ENCODE measurements around the gene LIN9.
"Not testable (repeated sequence)": the region's sequence is repeated elsewhere in the genome, so short reads cannot be mapped to it uniquely, and the experiment has no call there.

The LIN9 gene

DNA sequence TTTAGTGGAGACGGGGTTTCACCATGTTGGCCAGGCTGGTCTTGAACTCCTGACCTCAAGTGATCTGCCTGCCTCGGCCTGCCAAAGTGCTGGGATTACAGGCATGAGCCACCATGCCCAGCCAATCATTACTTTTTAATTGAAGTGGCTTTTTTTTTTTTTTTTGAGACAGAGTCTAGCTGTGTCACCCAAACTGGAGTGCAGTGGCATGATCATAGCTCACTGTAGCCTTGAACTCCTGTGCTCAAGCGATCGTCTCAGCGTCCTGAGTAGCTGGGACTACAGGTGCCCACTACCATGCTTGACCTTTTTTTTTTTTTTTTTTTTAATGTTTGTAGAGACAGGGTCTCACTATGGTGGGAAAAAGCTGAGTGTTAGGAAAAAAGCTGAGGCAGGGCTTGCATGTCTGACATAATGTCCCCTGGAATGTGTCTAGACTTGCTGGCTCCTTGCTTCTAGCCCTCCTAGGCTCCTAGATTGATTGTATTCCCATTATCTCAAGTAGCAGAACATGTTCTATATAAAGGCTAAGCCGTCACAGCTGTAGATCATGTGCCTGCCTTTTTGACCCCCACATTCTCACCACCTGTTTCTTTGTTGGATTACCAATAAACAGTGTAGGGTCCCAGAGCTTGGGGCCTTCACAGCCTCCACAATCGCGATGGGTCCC is 36.6 kb downstream of the LIN9 start:
- not testable (repeated sequence) for DNase-seq

DNA sequence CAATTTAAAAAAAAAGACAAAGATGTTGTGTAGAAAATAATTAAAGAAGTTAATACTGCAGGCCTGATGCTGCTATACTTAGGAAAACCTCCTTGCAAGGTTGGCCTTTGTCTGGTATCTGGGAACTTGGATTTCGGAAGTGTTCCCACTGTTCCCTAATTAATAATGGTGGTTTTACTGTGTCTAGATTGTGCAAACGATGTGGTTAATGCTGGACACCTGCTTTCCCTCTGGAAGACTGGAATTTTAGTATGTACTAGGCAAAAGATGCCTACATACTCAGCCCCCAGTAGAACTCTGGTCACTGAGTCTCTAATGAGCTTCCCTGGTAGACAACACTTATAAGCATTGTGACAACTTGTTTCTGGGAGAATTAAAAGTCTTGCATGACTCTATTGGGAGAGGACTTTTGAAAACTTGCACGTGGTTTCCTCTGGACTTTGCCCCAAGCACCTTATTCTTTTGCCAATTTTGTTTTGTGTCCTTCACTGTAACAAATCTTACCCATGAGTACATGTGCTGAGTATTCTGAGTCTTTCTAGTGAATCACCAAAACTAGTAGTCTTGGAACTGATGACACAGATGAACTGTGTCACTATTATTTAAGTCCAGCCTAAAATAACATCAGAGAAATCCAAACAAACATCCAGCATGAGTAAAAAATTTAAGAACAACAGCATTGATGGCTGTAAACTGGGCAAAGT is 40.4 kb downstream of the LIN9 start:
- no peak for DNase-seq

DNA sequence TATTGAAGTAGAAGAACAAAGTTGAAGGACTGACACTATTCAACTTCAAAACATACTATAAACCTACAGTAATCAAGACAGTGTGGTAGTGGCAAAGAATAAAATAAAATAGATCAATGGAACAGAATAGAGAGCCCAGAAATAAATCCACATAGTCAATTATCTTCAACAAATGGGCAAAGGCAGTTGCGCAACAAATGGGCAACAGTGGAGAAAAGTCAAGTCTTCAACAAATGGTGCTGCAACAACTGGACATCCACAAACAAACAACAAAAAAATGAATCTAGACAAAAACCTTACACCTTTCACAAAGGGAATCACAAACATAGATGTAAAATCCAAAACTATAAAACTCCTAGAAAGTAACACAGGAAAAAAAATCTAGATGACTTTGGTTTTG is 47.1 kb downstream of the LIN9 start:
- no peak for DNase-seq

DNA sequence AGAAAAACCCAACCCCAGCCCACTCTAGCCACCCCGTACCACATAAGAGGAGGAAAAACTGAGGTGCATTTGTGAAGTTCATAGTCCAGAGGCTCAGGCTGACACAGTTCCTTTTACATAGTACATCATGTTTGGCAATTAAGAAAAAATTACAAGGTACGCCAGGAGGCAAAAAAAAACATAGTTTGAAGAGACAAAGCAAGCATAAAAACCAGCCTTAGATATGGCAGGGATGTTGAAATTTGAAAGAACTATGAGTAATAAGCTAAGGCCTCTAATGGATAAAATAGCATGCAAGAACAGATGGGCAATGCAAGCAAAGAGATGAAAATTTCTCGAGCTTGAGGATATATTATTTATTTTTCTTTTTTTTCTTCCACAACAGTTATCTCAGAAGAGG is 53.6 kb downstream of the LIN9 start:
- DNase-seq, result no peak

DNA sequence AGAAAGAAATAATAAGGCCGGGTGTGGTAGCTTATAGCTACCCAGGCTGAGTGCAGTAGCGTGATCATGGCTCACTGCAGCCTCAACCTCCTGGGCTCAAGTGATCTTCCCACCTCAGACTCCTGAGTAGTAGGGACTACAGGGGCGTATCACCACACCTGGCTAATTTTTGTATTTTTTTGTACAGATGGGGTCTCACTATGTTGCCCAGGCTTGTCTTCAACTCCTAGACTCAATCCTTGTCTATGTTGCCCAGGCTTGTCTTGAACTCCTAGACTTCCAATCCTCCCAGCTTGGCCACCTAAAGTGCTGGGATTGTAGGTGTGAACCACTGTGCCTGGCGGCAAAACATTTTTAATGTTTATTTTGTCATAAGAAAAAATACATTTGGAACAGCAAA is 55.0 kb downstream of the LIN9 start:
- no peak for DNase-seq

DNA sequence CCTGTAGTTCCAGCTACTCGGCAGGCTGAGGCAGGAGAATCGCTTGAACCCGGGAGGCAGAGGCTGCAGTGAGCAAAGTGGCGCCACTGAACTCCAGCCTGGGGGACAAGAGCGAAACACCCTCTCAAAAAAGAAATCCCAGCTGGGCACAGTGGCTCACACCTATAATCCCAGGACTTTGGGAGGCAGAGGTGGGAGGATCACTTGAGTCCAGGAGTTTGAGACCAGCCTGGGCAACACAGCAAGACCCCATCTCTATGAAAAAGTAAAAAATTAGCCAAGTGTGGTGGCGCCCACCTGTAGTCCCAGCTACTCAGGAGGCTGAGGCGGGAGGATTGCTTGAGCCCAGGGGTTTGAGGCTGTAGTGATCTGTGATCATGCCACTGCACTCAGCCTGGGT is 56.1 kb downstream of the LIN9 start:
- not testable (repeated sequence) for DNase-seq

DNA sequence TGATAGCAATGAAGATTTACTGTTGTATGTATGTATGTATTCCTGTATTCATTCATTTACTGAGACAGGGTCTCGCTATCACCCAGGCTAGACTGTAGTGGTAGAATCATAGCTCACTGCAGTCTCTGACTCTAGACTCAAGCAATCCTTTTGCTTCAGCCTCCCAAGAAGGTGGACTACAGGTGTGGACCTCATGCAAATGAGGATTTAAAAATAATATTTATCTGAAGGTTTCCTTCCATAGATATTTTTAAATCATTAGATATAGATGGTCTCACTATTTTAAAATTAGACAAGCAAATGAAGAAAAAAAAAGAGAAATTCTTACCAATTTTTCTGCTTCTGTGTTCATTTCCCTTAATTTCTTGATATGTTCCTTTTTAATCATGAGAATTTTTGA is 58.5 kb downstream of the LIN9 start:
- no peak for DNase-seq

DNA sequence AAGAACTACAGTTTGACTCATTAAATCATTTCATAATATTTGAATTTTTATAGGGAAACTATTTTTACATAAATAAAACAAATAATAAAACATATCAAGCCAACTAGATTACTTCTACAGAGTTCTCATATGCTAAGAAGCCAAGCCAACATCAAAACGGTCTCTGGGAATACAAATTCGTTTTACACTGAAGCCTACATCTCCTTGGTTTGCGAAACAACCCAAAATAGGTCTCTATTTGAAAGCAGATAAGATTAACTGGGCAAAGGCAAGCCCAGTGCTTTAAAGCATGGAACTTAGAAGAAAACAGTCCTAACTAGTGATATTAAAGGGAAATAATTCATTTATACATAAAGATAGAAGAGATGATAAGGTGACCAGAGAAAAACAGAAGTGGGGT is 60.2 kb downstream of the LIN9 start:
- no peak for DNase-seq

DNA sequence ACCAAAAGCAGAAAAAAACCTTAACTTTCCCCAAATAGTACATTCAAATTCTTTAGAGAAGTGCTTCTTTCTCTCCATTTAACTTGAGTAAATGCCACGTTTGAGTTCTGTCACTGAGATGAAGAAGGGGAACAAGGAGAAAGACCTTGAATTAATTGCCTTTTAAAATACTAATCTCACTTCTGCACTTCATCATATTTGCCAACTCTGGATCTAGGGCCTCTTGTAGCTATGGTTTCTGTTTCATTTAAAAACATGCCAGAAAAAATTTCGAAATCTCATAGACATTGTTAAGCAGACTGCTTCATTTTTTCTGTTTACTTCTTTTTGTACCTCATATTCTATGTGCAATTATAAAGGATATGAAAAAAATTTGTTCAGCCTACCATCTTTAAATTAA is 60.9 kb downstream of the LIN9 start:
- DNase-seq, result no peak

DNA sequence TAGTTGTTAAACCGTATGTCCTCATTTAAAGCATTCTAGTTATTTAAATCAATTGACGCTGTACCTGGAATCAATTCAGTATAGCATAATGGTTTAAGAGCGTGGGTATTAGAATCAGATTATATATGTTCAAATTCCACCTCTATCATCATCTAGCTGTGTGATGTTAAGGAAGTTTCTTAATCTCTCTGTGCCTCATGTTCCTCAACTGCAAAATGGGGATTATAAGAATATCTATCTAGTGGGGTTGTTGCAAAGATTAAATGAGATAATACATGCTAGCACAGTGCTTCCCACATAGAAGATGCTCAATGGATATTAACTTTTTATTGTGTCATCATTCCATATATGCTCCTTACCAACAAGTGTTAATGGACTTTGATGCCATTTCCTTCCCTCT is 69.5 kb downstream of the LIN9 start:
- no peak for DNase-seq

DNA sequence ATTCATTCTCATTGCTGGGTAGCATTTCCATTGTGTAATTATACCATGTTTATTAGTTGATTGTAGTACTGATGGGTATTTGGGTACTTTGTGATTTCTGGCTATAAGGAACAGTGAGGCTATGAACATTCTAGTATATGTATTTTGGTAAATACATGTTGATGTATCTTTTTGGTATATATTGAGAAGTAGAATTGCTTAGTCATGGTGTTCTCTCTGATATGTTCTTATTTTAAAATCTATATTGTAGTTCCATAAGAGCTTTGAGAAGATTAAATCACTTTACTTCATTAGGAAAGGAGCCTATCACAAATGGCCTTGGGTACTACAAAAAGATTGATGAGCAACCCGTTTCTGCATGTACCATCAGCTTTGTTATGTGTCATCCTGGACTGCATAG is 72.1 kb downstream of the LIN9 start:
- DNase-seq, result no peak

DNA sequence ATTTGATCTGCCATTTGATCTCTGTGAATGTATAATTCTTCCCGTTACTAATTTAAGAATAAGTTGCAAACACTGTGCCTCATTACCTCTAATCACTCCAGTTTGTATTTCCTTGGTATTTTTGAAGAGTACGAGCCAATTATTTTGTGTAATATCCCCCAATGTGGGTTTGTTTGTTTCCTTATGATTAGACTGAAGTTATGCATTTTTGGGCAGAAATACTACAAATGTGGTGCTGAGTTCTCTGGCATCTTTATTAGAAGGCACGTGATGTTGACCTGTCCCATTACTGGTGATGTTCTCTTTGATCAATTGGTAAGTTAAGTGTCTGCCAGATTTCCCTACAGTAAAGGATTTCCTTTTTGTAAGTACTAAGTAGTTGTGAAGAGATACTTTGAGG is 75.2 kb downstream of the LIN9 start:
- no peak for DNase-seq

DNA sequence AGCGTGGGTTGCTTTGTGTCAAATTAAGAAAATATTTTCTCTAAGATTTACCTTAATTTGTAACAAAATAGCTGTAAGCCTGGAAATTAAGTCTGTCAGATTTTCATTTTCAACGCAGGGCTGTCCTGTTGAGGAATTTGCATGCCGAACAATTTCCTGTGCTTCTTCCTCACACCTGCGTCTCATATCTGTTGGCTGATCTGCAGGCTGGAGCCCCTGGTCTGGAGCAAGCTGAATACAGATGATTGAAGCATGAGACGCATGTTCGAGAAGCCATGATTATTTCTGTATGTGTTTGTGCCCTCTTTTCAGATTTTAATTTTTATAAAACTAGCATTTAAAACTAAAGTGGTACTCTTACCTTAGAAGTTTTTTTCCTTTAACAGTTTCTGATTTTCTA is 75.7 kb downstream of the LIN9 start:
- no peak for DNase-seq

DNA sequence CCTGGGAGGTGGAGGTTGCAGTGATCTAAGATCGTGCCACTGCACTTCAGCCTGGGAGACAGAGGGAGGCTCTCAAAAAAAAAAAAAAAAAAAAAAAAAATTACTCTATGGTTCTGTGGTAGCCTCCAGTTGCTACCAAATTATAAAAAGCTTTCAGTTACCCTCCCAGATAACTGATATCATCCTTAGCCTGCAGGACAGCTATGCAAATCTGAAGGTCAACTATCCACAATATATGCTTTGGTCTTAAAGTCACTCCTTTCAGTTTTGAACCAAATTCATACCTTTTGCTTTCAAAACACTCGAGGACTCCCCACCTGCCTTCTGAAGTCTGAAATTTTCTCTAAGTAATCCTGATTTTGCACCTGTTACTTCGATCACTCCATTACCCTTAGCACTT is 82.4 kb downstream of the LIN9 start:
- no peak for DNase-seq

DNA sequence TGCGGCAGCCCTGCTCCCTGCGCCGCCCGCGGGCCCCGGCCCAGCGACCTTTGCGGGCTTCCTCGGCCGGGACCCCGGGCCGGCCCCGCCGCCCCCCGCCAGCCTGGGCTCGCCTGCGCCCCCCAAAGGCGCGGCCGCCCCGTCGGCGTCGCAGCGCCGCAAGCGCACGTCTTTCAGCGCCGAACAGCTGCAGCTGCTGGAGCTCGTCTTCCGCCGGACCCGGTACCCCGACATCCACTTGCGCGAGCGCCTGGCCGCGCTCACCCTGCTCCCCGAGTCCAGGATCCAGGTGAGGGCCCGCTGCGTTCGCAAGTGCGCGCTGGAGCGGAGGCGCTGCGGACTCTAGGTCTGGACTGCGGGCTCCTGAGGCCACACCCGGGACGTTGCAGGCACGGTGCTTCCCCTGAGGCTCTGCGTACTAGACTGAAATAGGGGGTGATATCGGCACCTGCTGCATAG is 85.1 kb downstream of the LIN9 start:
- peak in 1 of 2 experiments; percentile 24 for DNase-seq

DNA sequence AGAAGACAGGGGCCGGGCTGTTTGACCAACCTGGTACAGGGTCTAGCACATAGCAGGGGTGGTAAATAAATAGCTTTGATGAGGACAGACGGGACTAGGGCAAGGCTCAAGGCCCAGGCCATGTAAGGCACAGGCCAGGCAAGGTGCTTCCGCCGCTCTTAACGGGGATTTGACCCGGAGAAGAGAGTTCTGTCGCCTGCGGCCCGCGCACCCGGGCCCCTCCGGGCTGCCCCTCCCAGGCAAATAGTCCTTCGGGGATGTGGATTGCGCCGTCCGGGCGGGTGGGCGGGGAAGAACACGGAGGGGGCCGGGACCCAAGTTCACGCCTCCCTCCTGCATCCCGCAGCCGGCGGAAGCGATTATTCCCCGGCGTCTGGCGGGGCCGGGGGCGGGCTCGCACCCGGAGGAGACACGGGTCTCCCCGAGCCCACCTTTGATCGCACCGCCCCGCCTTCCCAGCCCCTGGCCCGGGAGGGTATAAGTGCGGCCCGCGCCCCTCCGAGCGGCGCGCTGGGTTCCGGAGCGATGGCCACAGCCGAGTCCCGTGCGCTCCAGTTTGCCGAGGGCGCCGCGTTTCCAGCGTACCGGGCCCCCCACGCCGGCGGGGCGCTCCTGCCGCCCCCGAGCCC is 85.7 kb downstream of the LIN9 start, which contains the start of gene MIXL1:
Gene MIXL1, plus strand, starts transcription at position 508 of the 629 bp plus-strand sequence. Its CDS starts 18 bp downstream, at position 526.
- DNase-seq, result no peak

DNA sequence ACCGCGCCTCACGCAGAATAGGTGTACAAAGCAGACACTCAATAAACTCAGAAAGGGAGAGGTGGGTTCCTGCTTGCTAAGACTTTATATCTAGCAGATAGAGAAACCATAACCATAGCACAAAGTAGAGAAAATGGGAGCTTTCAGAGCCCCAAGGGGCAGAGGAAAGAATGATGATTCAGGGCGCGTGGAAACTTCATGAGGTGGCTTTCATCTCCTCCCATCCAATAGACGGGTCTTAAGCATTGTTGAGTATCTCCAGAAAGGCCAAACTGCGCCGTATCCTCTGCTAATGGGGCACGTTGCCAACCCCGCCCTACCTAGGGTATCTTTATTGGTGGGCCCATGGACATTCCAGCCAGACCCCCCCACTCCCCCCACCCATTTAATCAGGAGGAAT is 86.3 kb downstream of the LIN9 start:
- DNase-seq, result no peak

DNA sequence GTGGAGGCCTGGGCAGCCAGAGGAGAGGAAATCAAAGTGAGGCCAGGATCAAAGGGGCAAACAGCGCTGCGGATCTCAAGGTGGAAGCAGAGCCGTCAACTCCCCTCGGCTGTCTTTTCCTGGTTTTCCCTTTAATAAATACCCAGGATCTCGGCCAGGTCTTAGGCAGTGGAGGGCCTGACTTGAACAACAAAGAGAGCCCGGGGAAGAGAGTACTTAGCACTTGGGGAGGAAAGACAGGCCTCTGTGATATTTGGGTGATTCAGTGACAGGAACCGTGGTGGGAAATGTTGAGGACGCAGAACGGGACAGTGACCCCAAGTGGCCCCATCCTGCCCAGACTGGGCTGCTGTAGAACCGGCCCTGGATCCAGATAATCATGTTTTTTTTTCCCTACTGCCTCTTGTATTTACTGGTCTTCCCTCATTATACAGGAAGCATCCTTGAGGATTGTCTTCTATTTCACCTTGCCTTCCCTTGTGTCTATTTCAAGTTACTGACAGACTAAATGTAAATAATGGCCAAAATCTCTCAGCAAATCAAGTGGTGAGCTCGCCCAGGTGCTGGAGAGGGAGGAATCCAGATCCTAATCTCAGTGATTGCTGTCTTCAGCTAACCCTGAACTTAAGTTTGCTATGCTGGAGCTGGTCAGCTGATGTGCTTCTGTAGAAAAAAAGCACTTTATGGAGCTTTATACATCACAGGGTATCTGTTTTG is 88.3 kb downstream of the LIN9 start:
- DNase-seq, result no peak

DNA sequence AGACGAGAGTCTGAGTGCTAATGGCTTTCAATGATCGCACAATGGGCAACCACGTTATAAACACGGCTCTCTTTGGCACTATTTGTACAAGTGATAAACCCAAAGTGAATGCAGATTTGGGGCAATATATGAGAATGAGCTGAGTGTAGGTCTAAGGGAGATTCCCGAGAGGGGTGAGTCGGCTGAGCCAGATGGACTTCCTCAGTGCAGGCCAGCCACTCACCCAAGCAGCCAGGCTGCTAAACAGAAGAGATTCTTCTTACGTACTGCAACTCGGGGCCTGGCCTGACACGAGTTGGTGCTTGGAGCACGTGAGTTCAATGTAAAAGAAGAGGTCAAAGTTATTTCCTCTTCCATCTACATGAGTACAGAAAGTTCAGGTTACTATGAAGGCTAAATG is 91.7 kb downstream of the LIN9 start:
- DNase-seq, result no peak

DNA sequence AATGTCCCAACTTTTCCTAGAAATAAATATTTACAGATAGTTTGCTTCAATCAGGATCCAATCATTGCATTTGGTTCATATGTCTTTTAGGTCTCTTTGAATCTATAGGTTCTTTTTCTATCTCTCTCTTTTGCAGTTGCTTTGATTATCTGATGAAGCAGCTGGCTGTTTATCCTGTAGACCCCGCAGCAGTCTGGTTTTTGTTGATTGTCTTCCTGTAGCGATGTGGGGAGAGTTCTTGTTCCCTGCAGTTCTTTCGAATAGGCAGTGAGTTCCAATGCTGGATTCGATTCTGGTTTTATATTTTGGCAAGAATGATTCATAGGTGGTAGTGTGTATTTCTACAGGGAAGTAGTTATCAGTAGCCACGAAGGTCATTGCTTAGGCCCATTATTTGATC is 92.9 kb downstream of the LIN9 start:
- no peak for DNase-seq

DNA sequence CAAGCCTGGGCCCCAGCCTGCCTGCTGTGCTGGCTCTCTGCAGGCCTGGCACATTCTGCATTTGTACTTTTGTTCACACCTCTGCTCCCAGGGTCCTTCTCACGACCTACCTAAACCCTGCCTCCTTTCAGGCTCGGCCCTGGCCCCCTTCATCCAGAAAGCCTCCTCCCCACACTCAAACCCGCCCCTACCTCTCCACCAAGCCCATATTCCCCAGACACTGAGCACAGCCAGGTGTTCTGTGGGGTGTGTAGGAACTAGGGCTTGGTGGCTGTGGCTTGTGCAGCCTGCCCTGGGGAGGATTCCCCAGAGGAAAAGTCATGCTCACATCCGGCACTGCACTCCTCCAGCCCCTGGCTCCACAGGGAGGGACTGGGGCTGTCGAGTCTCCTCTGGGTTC is 93.7 kb downstream of the LIN9 start:
- DNase-seq, result no peak

DNA sequence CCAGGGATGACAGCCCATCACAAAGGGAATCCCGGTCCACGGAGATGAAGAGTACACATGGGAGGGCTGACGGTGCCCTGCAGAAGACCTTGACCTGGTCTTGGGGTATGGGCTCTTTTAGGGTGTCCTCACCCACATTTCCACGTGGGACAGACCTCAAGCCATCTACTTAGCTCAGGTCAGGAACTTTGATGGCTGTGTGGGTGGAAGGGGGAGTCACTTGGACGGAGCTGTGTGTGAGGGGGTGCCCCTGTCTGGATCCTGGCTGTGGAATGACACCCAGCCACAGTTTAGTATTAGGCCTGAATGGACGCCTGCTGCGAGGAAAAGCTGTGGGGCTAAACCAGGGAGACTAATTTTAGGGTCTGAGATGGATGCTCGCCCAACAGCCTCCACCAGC is 96.4 kb downstream of the LIN9 start:
- DNase-seq, result no peak

DNA sequence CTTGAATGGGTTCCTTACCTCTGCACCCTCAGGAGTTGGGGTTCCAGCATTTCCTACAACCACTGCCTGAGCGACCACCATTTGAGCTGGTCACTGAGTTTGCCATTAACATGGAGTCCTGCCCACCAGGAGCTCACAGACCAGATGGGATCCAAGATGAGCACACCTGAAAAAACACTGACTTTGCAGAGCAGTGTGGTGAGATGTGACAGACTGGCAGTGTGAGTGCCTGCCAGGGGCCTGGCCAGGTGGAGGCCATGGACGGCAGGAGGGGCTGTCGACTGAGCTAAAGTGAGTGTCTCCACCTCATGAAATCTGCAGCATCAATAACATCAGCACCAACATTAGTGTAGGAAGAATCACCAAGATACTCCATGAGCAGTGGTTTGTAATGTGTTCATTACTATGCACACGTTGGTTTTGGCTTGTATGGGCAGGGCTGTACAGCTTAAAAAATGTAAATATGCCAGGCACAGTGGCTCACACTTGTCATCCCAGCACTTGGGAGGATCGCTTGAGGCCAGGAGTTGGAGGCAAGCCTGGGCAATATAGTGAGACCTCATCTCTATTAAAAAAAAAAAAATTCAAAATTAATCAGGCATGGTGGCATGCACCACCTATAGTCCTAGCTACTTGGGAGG is 97.7 kb downstream of the LIN9 start:
- no peak for DNase-seq

All from NCI-H1930 (cell line).